Activated naive CD8-positive, alpha-beta T cell treated with anti-CD3 and anti-CD28 coated beads, Interleukin-2, amount 50 U/mL, for 16 hours (primary cell): ENCODE results near the gene UPB1.

ENCODE experiments used
- DNase-seq: peaks from one replicate; pipeline ENCODE4 v3.0.0-alpha.2; 2020; ENCODE audit warnings: low read depth, low spot score

UPB1 gene

DNA sequence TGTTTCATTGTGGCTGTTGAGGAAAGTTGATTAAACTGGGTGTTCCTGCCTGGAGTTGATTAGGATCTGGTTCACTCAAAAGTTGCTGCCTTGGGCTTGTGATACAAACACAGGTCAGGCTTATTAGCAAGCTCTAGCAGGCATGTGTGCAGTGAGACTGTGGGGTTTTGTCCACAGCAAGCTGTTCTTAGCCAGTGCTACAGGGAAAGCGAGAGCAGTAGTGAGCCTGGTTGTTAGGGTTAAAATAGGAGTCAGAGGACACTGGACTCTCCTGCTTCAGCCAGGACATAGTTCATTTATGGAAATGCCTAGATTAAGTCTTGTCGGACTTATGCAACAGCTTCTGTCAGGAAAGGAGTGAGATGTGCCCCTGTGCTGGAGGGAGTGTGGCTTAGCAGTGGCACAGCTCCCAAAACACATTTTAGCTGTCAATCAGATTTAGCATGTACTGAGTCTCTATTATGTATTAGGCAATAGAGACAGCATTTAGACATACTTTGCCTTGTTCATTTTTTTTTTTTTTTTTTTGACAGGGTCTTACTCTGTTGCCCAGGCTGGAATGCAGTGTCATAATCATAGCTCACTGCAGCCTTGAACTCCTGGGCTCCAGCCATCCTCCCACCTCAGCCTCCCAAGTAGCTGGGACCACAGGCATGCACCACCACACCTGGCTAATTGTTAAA is 69.4 kb downstream of the UPB1 start:
- DNase-seq: no peak

DNA sequence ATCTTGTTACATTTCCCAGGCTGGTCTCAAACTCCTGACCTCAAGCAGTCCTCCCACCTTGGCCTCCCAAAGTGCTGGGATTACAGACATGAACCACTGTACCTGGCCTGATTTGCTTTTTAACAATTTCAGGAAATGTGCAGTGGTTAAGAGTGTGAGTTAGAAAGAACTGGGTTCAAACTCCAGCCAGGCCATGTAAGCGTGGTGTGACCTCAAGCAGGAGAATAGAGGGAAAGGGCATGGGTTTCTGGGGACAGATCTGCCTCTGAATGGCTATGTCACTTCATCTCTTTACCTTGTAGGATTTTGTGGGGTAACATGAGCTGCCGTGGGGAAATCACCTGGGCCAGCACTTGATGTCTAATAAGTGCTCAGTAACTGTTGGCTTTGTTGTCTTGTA is 69.9 kb downstream of the UPB1 start:
- DNase-seq: no peak

DNA sequence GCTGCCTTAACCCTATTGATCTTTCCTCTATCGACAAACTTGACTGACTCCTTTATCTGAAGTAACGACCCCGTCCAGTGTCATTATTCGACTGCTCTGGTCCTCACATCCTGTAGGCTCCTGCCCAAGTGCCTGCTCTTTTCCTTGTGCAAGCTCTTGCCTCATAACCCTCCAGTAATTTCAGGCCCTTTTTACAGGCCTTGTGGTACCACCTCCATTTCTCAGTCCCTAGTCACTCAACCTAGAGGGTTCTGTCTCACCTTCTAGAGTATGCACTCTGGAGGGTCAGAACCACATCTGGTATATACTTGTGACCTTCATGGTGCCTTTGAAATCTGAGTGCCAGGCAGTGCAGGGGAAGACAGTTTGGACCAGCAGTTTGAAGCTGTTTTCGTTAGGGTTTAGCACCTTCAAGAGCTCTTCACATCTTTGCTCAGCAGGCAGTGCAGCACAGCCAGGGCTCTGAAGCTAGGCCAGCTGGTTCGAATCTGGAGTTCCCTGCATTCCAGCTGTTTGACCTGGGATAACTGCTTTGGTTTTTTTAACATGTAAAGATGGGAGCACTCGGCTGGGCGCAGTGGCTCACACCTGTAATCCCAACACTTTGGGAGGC is 71.9 kb downstream of the UPB1 start:
- no peak for DNase-seq

DNA sequence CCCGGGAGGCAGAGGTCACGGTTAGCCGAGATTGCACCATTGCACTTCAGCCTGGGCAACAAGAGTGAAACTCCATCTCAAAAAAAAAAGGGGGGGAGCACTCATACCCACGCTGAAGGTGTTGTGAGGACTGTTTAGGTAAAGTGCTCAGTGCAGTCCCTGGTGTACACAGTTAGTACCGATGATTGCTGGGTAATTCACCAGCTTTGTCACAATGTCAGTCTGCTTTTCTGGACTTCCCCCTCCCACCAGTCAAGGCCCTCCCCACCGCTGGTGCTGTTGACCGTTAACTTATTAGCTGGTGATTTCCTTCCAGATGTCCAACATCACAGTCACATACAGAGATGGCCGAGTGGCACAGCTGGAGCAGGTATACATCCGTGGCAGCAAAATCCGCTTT is 72.5 kb downstream of the UPB1 start:
- DNase-seq: no peak

DNA sequence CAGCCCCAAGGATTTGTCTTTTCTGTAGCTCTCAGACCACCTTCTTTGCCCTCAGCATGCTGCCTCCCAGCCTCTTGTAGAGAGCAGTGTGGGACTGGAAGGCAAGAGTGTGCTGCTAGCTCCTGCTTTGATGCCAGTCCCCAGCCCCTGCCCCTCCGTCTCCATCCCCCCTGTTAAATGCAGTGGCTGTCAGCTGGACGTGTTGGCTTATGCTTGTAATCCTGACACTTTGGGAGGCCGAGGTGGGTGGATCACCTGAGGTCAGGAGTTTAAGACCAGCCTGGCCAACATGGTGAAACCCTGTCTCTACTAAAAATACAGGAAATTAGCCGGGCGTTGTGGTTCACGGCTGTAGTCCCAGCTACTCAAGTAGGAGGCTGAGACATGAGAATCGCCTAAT is 76.1 kb downstream of the UPB1 start:
- DNase-seq: no peak

DNA sequence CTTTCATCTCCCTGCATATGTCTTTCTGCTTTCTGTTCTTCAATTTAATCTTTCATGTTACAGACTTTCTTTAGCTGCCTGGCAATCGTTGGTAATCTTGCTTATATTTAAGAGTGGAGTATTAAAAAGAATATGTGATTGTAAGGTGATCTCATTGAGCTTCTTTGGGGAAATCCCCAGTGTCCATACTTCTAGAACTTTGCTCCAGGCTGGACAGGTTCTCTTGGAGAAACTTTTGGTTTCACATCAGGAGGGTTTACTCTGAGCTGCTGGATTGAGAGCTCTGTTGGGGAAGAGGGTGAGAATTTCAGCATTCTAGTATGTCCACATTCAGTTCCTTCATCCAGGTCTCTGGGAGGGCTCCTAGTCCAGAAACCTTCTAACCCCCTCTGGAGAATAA is 81.6 kb downstream of the UPB1 start:
- DNase-seq: no peak
